CD8-positive, alpha-beta memory T cell (primary cell): ENCODE data around the gene PLXND1. TPM values are rescaled to one million over a fixed set of nuclear protein-coding genes. Genes with fewer than 3 reads are reported as not detected.

ENCODE experiments used
- CTCF ChIA-PET: fragments of 350-600 bp; sonication (Branson Sonifier 250); formaldehyde crosslinking; loops from one replicate; lab custom pipeline; 2021; ENCODE audit warnings: antibody characterized with exemption; lab: Charles Lee
- POLR2A ChIA-PET: fragments of 350-600 bp; sonication (Branson Sonifier 250); formaldehyde crosslinking; loops from one replicate; lab custom pipeline; 2021; ENCODE audit warnings: antibody characterized with exemption; lab: Charles Lee
- DNase-seq, 5 donors: peaks; one replicate each; pipeline versions ENCODE4 v3.0.0 to v3.0.0-alpha.2; 2020 to 2022; ENCODE audit warnings: mixed read lengths in 1 of 5
- H3K27ac ChIP-seq: one replicate; pipeline ENCODE4 v1.7.0; 2013; ENCODE audit warnings: low read depth, mild to moderate bottlenecking, low read length, moderate library complexity
- H3K27me3 ChIP-seq: 2 replicates; pipeline ENCODE4 v1.7.0; 2013; ENCODE audit warnings: low read length, mild to moderate bottlenecking; ENCODE audit not compliant: insufficient read depth, poor library complexity, severe bottlenecking
- H3K36me3 ChIP-seq: 2 replicates; pipeline ENCODE4 v1.7.0; 2013; ENCODE audit warnings: mild to moderate bottlenecking, low read length, moderate library complexity; ENCODE audit not compliant: insufficient read depth
- H3K4me1 ChIP-seq: 2 replicates; pipeline ENCODE4 v1.7.0; 2013; ENCODE audit warnings: mild to moderate bottlenecking, low read length, moderate library complexity; ENCODE audit not compliant: insufficient read depth
- H3K4me3 ChIP-seq: 2 replicates; pipeline ENCODE4 v1.7.0; 2013; ENCODE audit warnings: mild to moderate bottlenecking, low read length
- H3K9me3 ChIP-seq: 2 replicates; pipeline ENCODE4 v1.7.0; 2013; ENCODE audit warnings: mild to moderate bottlenecking, low read length
- H3K27ac Mint-ChIP-seq, 8 donors: one replicate each; pipeline ENCODE4 v1.8.0; 2020 to 2021; ENCODE audit warnings: mixed read lengths in 8 of 8, mild to moderate bottlenecking in 6 of 8, inconsistent platforms in 3 of 8, moderate library complexity in 3 of 8
- H3K27me3 Mint-ChIP-seq, 2 donors: one replicate each; pipeline ENCODE4 v1.8.0; 2020 to 2021; ENCODE audit warnings: mixed read lengths in 2 of 2, mild to moderate bottlenecking in 1 of 2, moderate library complexity in 1 of 2
- H3K36me3 Mint-ChIP-seq, 3 donors: one replicate each; pipeline ENCODE4 v1.8.0; 2020 to 2021; ENCODE audit warnings: mixed read lengths in 3 of 3, inconsistent platforms in 1 of 3, mild to moderate bottlenecking in 1 of 3
- H3K4me1 Mint-ChIP-seq, 3 donors: one replicate each; pipeline ENCODE4 v1.8.0; 2020 to 2021; ENCODE audit warnings: mixed read lengths in 3 of 3, inconsistent platforms in 1 of 3, mild to moderate bottlenecking in 1 of 3
- H3K4me3 Mint-ChIP-seq, 7 donors: one replicate each; pipeline ENCODE4 v1.8.0; 2020 to 2021; ENCODE audit warnings: mixed read lengths in 7 of 7, mild to moderate bottlenecking in 6 of 7, moderate library complexity in 4 of 7, inconsistent platforms in 2 of 7
- H3K9me3 Mint-ChIP-seq, 5 donors: one replicate each; pipeline ENCODE4 v1.8.0; 2020 to 2022; ENCODE audit warnings: mixed read lengths in 5 of 5, mild to moderate bottlenecking in 3 of 5, moderate library complexity in 2 of 5, inconsistent platforms in 1 of 5
- polyA plus RNA-seq: library from polyadenylated mRNA; unstranded; fragments of 300-500 nt; fragmentation: Illumina TruSeq; gene quantifications from one replicate; pipeline ENCODE4 v1.2.3, GENCODE V29; 2021
- total RNA-seq, 2 experiments: library from RNA; stranded (reverse); gene quantifications; one replicate each; pipeline ENCODE4 v1.2.3, GENCODE V29; 2021

The PLXND1 gene
- total and polyA plus RNA-seq, 3 experiments from 2014 or later: 12.1 to 17.3 (median 15.2) TPM

- peaks cover 5% of the 10 kb centered on the region for H3K4me1 ChIP-seq
- peak in 1 of 5 donors; percentile 28 for DNase-seq
- no peaks in the 10 kb centered on the region for H3K36me3 ChIP-seq
- Mint-ChIP-seq H3K36me3 (no peaks in the 10 kb centered on the region), H3K27me3 (peaks cover 0 to 5% of the 10 kb centered on the region in 2 donors), H3K4me1 (peaks cover 7 to 12% (median 7%) of the 10 kb centered on the region in 3 donors), H3K4me3 (no peak overlapping the region), H3K9me3 (no peaks in the 10 kb centered on the region), H3K27ac (no peak overlapping the region)
- H3K27ac ChIP-seq: no peak overlapping the region
- no peak overlapping the region for H3K4me3 ChIP-seq
- H3K27me3 ChIP-seq: no peaks in the 10 kb centered on the region
- POLR2A ChIA-PET: interaction anchor here (0.5 kb wide), 1 partner anchor 1026 kb away, joined by 3 read pairs; no protein-coding TSS in a partner anchor
- no peaks in the 10 kb centered on the region for H3K9me3 ChIP-seq
- CTCF ChIA-PET: interaction anchor here (1.2 kb wide), 1 partner anchor 12 kb away, joined by 3 read pairs; no protein-coding TSS in a partner anchor
These were observed 14.5 kb upstream of the PLXND1 start for GRCh38 chr3:129620828-129621559.

- Mint-ChIP-seq H3K27me3 (peaks cover 0 to 5% of the 10 kb centered on the region in 2 donors), H3K9me3 (no peaks in the 10 kb centered on the region), H3K4me1 (peaks cover 7 to 9% (median 7%) of the 10 kb centered on the region in 3 donors), H3K4me3 (peak overlapping the region in 1 of 7 donors; percentile 18), H3K27ac (no peak overlapping the region), H3K36me3 (no peaks in the 10 kb centered on the region)
- Histone ChIP-seq H3K4me1 (peaks cover 5% of the 10 kb centered on the region), H3K4me3 (no peak overlapping the region), H3K9me3 (no peaks in the 10 kb centered on the region), H3K27me3 (no peaks in the 10 kb centered on the region), H3K36me3 (no peaks in the 10 kb centered on the region), H3K27ac (no peak overlapping the region)
- peak in 1 of 5 donors; percentile 28 for DNase-seq
- POLR2A ChIA-PET: no interaction called here
- CTCF ChIA-PET: no interaction called here
These were observed 13.3 kb upstream of the PLXND1 start for GRCh38 chr3:129619726-129620162.

- Mint-ChIP-seq H3K27me3 (peaks cover 0 to 4% of the 10 kb centered on the region in 2 donors), H3K36me3 (no peaks in the 10 kb centered on the region), H3K4me1 (peaks cover 7 to 9% (median 7%) of the 10 kb centered on the region in 3 donors), H3K4me3 (peak overlapping the region in 1 of 7 donors; percentile 32), H3K27ac (peak overlapping the region in 1 of 8 donors; percentile 82), H3K9me3 (no peaks in the 10 kb centered on the region)
- CTCF ChIA-PET: interaction anchor here (1.5 kb wide), 1 partner anchor 14 kb away, joined by 3 read pairs; no protein-coding TSS in a partner anchor
- no peak overlapping the region for H3K4me3 ChIP-seq
- H3K4me1 ChIP-seq: peaks cover 5% of the 10 kb centered on the region
- no peaks in the 10 kb centered on the region for H3K9me3 ChIP-seq
- H3K27ac ChIP-seq: no peak overlapping the region
- POLR2A ChIA-PET: no interaction called here
- no peaks in the 10 kb centered on the region for H3K36me3 ChIP-seq
- H3K27me3 ChIP-seq: no peaks in the 10 kb centered on the region
- DNase-seq: no peak
These were observed 12.6 kb upstream of the PLXND1 start for GRCh38 chr3:129618901-129619671.

GRCh38 chr3:129618186-129618820, 11.8 kb upstream of the PLXND1 start:
- H3K4me3 Mint-ChIP-seq: peak overlapping the region in 1 of 7 donors; percentile 32
- H3K27ac ChIP-seq: no peak overlapping the region
- ChIA-PET POLR2A (no interaction called here), CTCF (interaction anchor here (1.3 to 1.5 kb wide), 2 partner anchors 10 to 13 kb away, joined by 3 to 4 read pairs; no protein-coding TSS in a partner anchor)
- H3K4me3 ChIP-seq: no peak overlapping the region
- H3K4me1 Mint-ChIP-seq: peaks cover 7 to 9% (median 7%) of the 10 kb centered on the region in 3 donors
- peak overlapping the region in 1 of 8 donors; percentile 82 for H3K27ac Mint-ChIP-seq
- H3K9me3 Mint-ChIP-seq: no peaks in the 10 kb centered on the region
- no peaks in the 10 kb centered on the region for H3K27me3 ChIP-seq
- peaks cover 0 to 4% of the 10 kb centered on the region in 2 donors for H3K27me3 Mint-ChIP-seq
- H3K36me3 Mint-ChIP-seq: no peaks in the 10 kb centered on the region
- no peaks in the 10 kb centered on the region for H3K9me3 ChIP-seq
- DNase-seq: no peak
- no peaks in the 10 kb centered on the region for H3K36me3 ChIP-seq
- peaks cover 5% of the 10 kb centered on the region for H3K4me1 ChIP-seq

- Mint-ChIP-seq H3K4me1 (peaks cover 7 to 9% (median 7%) of the 10 kb centered on the region in 3 donors), H3K27me3 (peaks cover 0 to 4% of the 10 kb centered on the region in 2 donors), H3K9me3 (no peaks in the 10 kb centered on the region), H3K27ac (peak overlapping the region in 1 of 8 donors; percentile 29), H3K36me3 (no peaks in the 10 kb centered on the region), H3K4me3 (no peak overlapping the region)
- H3K27me3 ChIP-seq: no peaks in the 10 kb centered on the region
- no peaks in the 10 kb centered on the region for H3K36me3 ChIP-seq
- DNase-seq: no peak
- peaks cover 5% of the 10 kb centered on the region for H3K4me1 ChIP-seq
- ChIA-PET CTCF (interaction anchor here (1.3 to 1.5 kb wide), 2 partner anchors 11 to 12 kb away, joined by 3 to 4 read pairs; no protein-coding TSS in a partner anchor), POLR2A (no interaction called here)
- H3K27ac ChIP-seq: no peak overlapping the region
- no peaks in the 10 kb centered on the region for H3K9me3 ChIP-seq
- H3K4me3 ChIP-seq: no peak overlapping the region
These were observed 11.1 kb upstream of the PLXND1 start for GRCh38 chr3:129617381-129618185.

- Mint-ChIP-seq H3K4me3 (no peak overlapping the region), H3K27ac (peak overlapping the region in 1 of 8 donors; percentile 68), H3K27me3 (peaks cover 0 to 4% of the 10 kb centered on the region in 2 donors), H3K9me3 (no peaks in the 10 kb centered on the region), H3K4me1 (peaks cover 7 to 9% (median 7%) of the 10 kb centered on the region in 3 donors), H3K36me3 (no peaks in the 10 kb centered on the region)
- Histone ChIP-seq H3K4me3 (no peak overlapping the region), H3K9me3 (no peaks in the 10 kb centered on the region), H3K4me1 (peaks cover 5% of the 10 kb centered on the region), H3K27me3 (no peaks in the 10 kb centered on the region), H3K27ac (no peak overlapping the region), H3K36me3 (no peaks in the 10 kb centered on the region)
- POLR2A ChIA-PET: interaction anchor here (0.6 kb wide), 1 partner anchor 1008 kb away, joined by 3 read pairs; no protein-coding TSS in a partner anchor
- CTCF ChIA-PET: no interaction called here
- no peak for DNase-seq
These were observed 10.2 kb upstream of the PLXND1 start for GRCh38 chr3:129616713-129617112.

GRCh38 chr3:129616291-129616690, 9.8 kb upstream of the PLXND1 start:
- peaks cover 7 to 9% (median 7%) of the 10 kb centered on the region in 3 donors for H3K4me1 Mint-ChIP-seq
- H3K36me3 Mint-ChIP-seq: no peaks in the 10 kb centered on the region
- H3K9me3 Mint-ChIP-seq: no peaks in the 10 kb centered on the region
- H3K4me3 Mint-ChIP-seq: no peak overlapping the region
- ChIA-PET POLR2A (interaction anchor here (0.6 kb wide), 1 partner anchor 1008 kb away, joined by 3 read pairs; no protein-coding TSS in a partner anchor), CTCF (no interaction called here)
- no peak overlapping the region for H3K27ac ChIP-seq
- peaks cover 0 to 4% of the 10 kb centered on the region in 2 donors for H3K27me3 Mint-ChIP-seq
- no peak overlapping the region for H3K4me3 ChIP-seq
- H3K27ac Mint-ChIP-seq: peak overlapping the region in 1 of 8 donors; percentile 83
- no peaks in the 10 kb centered on the region for H3K9me3 ChIP-seq
- DNase-seq: no peak
- no peaks in the 10 kb centered on the region for H3K27me3 ChIP-seq
- H3K4me1 ChIP-seq: peaks cover 5% of the 10 kb centered on the region
- H3K36me3 ChIP-seq: no peaks in the 10 kb centered on the region
